Fibroblast of villous mesenchyme (primary cell): ENCODE data around the gene MACROD2. TPM values are rescaled to one million over a fixed set of nuclear protein-coding genes. Genes with fewer than 3 reads are reported as not detected.

Source experiments
- DNase-seq: peaks from one replicate; pipeline ENCODE4 v3.0.0-alpha.2; 2010; ENCODE audit warnings: low read depth
- H3K4me3 ChIP-seq: 2 replicates; pipeline ENCODE4 v1.5.1; 2011; ENCODE audit warnings: low read depth, mild to moderate bottlenecking, low read length
- CTCF ChIP-seq: IDR thresholded peaks from 2 replicates; pipeline ENCODE4 v1.5.1; 2012; ENCODE audit warnings: low read depth, mild to moderate bottlenecking, low read length; ENCODE audit not compliant: insufficient read depth
- total RNA-seq: library from RNA; depleted of rRNA; stranded (reverse); fragments of >200 nt; gene quantifications from 2 replicates; pipeline ENCODE4 v1.2.3, GENCODE V29; 2012

Gene MACROD2
- total RNA-seq, 1 donor = 1.7 TPM

- no peak for DNase-seq
- no peak for TF ChIP-seq CTCF
- H3K4me3 ChIP-seq = no peak overlapping the region
Measured at GRCh38 chr20:14051454-14051853, 56.1 kb downstream of the MACROD2 start.

DNA sequence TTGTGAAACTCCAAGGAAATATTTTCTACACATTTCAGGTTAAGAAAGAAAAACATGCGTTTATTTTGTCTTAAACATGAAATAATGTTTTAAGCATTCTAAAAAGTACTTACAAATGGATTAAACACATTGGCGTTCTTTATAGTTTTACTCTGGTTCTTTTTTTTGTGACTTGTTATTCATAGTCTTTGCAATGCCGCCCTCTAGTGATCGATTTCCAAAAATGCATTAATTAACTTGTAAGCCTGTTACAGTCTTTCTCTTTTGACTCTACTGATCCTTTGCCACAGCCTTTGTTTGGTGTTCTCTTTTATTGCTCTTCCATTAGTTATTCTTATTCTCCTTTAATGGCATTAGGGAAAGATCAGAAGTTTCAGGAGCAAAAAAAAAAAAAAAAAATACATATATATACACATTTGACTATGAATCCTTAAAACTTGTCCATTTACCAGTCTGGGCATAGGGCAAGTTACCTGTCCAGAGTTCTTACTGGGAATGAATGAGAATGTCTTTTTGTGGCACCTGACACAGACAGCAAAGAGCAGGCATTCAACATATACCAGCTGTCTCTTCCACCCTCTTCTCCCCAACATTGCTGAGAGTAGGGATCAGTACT is 59.9 kb downstream of the MACROD2 start:
- TF ChIP-seq CTCF = peak; percentile 61
- DNase-seq = peak; percentile 70
- no peak overlapping the region for H3K4me3 ChIP-seq

- no peak overlapping the region for H3K4me3 ChIP-seq
- no peak for DNase-seq
- no peak for TF ChIP-seq CTCF
Measured at GRCh38 chr20:14062171-14062570, 66.9 kb downstream of the MACROD2 start.

- peak; percentile 2 for DNase-seq
- no peak overlapping the region for H3K4me3 ChIP-seq
- no peak for TF ChIP-seq CTCF
Measured at GRCh38 chr20:14062786-14063185, 67.5 kb downstream of the MACROD2 start.

DNA sequence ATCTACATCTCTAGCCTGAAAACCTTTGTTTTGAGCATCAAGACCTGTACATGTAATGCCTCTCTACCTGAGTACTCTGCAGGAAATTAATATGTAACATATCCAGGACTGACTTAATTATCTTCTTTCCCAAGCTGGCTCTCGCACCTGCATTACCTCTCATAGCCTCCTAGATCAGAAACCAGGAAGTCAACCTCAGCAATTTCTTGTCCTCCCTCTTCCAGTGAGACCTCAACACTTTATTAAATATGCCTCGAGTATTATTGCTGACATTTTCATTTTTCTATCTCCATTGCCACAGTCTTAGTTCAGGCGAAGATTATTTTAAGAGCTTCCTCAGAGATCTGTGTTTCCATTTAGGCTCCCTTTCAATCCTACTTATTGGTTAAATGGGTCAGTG is 69.0 kb downstream of the MACROD2 start:
- H3K4me3 ChIP-seq = no peak overlapping the region
- DNase-seq = no peak
- no peak for TF ChIP-seq CTCF

DNA sequence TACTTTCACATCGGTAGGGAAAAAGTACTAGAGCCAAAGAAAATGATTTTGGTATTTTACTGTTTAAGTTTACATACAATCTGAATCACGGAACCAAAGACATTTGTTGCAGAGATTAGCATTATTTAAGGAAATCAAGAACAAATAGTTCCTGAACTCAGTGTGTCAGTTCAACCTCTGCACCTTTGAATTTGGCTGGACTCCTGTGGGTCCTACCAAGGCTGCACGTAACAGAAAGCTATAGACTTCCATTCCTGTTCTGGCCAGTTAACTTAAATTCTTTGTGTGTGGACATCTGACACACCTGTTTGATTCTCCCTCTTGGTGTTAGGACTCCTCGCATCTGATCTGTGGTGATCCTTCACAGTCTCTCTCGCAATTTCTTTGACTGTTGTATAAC is 69.6 kb downstream of the MACROD2 start:
- DNase-seq = no peak
- H3K4me3 ChIP-seq = no peak overlapping the region
- no peak for TF ChIP-seq CTCF

DNA sequence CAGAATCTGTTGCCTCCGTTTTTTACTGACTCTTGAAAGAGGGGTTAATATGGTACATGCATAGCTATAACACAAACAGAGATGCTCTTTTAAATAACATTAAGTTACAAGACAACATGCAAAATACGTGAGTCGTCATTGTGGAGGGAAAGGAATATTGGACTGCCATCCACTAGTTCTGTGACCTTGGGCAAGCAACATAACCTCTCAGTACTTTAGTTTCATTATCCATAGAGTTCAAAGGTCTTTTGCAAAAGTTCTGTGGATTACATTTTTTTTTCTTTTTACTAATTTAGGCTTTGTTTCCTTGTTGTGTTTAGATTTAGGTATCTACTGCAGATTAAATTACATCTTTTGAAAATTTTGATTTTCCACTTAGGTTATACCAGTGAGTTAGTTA is 70.5 kb downstream of the MACROD2 start:
- no peak for TF ChIP-seq CTCF
- DNase-seq = no peak
- H3K4me3 ChIP-seq = no peak overlapping the region
